PC-3 (cell line): ENCODE data around the gene IGFLR1.

Source experiments
- CTCF ChIP-seq: fragments of 300-600 bp; sonication (generic); conservative IDR thresholded peaks from 2 replicates; pipeline ENCODE4 v1.5.1; 2017; ENCODE audit warnings: antibody characterized with exemption, low read depth, mild to moderate bottlenecking, low read length
- EZH2 ChIP-seq: fragments of 300-600 bp; sonication (generic); IDR thresholded peaks from one replicate; pipeline ENCODE4 v1.6.1; 2017; ENCODE audit warnings: antibody characterized with exemption, mild to moderate bottlenecking, low read length; ENCODE audit not compliant: unreplicated experiment
- EZH2phosphoT487 ChIP-seq: fragments of 300-600 bp; sonication (generic); IDR thresholded peaks from 2 replicates; pipeline ENCODE4 v1.6.1; 2018; ENCODE audit warnings: mild to moderate bottlenecking, antibody characterized with exemption, low read length, borderline replicate concordance

- TF ChIP-seq CTCF (peak; percentile 80), EZH2 (no peak), EZH2phosphoT487 (no peak)
Observed at GRCh38 chr19:35716801-35717664, 25.2 kb downstream of the IGFLR1 start.
